Ecto neural progenitor cell (in vitro differentiated cells): ENCODE measurements around the gene CERS2.
A peak's percentile ranks its signal among the peaks of the same experiment; 100 is the strongest.

Source experiments
- DNase-seq: peaks from one replicate; pipeline ENCODE4 v3.0.0-alpha.2; 2018; ENCODE audit warnings: low spot score

Gene CERS2

DNA sequence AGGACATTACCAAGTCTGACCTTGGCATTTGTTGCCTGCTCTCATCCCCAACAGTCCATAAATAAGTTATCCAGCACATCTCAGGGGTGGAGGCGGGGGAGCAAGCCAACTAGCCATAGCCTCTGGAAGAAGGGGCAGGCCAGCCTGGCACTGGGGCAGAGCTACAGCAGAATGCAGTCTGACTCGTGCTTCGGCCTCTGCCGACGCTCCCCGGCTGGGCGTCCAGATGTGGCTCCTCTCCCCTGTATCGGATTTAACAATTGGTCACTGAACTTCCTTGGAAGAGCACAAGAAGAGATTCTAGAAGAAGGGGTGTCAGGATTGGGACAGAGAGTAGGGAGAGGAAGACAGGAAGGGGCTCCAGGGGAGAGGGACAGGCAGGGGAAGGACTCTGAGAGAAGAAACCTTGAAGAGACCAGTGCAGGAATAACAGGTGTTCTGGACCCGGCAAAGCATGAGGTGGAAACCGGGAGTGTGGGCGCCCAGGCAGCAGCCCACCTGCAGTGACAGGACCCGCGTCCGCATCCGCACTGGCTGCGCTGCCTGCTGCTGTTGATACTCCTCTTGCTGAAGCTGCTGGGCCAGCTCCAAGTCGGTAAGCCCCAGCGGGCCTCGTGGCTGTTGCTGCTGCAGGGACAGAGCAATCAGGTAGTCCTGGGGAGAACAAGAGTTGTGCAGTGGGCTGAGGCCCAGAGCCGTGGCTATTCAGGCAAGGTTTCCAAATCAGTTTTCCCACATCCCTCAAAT lies 22.7 kb upstream of the CERS2 start:
- no peak for DNase-seq

DNA sequence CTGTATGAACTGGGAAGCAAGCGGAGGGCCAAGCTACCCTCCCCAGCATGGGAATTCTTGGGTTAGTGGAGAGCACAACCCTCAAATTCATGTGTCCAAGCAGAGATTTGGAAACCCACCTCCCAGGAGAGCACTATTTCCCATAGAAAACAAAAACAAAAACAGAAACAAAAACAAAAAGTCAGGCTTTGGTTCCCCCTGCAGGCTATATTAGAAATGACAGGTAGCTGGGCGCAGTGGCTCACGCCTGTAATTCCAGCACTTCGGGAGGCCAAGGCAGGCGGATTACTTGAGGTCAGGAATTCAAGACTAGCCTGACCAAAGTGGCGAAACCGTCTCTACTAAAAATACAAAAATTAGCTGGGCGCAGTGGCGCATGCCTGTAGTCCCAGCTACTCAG lies 21.3 kb upstream of the CERS2 start:
- DNase-seq, result peak; percentile 71

DNA sequence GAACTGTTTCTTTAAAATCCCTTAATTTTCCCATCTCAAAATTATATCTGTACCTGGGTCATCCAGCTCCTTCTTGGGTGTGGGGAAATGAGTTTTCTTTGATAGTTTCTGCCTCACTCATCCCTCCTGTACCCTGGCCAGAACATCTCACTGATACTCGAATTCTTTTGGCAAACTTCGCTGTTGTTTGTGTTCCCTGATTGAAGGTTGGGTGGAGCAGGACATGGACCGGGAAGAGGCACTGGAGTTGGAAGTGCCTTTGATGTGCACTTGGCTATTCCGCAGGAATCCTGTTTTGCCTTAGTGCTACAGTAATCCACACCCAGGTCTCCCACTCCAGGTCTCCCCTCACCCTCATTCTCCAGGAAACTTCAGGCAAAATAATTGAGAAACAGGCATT lies 20.8 kb upstream of the CERS2 start:
- no peak for DNase-seq

DNA sequence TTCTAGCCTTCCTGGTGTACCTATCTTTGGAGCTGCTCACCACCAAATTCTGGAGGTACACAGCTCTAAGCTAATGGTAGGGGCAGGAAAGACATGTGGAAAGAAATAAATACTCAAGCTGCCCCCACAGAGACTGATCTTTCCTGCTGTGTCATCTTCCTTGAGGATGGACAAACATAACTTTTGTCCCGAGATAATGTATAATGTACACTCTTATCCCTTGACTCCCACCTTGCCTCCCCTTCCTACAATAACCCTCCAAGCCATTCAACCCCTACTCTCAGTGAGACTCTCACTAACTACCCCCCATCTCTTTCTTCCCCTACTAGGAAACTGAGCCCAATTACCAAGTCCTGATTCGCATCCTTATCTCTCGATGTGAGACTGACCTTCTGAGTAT lies 19.6 kb upstream of the CERS2 start:
- DNase-seq, result no peak

DNA sequence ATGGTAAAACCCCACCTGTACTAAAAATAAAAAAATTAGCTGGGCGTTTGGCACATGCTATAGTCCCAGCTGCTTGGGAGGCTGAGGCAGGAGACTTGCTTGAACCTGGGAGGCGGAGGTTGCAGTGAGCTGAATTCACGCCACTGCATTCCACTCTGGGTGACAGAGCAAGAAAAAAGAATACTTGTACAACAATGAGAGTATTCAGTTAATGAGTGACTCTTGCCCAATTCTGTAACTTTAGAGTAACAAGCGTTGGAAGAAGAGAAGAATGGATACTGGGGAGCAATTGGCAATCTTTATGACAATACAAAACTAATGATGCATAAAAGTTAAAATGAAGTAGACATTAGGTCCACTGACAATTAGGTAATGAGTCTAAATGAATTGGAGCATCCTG lies 18.0 kb upstream of the CERS2 start:
- DNase-seq, result no peak

DNA sequence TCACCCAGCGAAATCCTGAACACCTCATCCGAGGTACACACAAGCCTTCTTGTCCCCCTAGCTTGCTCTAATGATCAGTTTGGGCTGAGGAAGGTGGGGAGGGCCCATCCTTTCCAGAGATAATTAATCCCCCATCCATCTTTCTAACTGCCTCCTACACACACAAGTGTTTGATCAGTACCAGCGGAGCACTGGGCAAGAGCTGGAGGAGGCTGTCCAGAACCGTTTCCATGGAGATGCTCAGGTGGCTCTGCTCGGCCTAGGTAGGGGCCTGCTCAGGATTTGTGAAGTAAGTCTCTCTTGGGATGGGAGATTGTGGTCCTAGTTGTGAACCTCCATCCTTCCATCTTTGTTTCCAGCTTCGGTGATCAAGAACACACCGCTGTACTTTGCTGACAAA lies 13.3 kb upstream of the CERS2 start:
- no peak for DNase-seq

DNA sequence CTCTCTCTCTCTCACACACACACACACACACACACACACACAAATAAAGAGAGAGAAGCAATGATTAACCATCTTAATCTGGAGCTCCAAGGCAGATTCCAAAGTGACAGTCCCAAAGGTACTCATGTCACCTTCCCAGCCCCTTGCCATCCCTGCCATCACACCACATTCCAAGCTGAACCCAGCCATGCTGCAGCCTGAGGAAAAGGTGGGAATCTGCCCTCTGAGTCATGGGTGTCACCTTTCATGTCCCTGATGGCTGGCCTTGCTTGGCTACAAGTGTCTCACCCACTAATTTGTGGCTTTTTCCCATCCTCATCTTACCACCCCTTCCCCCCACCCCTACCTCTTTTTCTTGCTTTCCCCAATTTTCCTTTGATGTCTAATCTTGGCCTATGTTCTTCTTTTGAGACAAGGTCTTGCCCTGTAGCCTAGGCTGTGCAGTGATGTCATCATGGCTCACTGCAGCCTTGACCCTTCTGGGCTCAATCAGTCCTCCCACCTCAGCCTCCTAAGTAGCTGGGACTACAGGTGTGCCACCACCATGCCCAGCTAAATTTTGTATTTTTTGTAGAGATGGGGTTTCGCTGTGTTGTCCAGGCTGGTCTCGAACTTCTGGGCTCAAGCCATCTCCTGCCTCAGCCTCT lies 10.7 kb upstream of the CERS2 start:
- DNase-seq, result no peak

DNA sequence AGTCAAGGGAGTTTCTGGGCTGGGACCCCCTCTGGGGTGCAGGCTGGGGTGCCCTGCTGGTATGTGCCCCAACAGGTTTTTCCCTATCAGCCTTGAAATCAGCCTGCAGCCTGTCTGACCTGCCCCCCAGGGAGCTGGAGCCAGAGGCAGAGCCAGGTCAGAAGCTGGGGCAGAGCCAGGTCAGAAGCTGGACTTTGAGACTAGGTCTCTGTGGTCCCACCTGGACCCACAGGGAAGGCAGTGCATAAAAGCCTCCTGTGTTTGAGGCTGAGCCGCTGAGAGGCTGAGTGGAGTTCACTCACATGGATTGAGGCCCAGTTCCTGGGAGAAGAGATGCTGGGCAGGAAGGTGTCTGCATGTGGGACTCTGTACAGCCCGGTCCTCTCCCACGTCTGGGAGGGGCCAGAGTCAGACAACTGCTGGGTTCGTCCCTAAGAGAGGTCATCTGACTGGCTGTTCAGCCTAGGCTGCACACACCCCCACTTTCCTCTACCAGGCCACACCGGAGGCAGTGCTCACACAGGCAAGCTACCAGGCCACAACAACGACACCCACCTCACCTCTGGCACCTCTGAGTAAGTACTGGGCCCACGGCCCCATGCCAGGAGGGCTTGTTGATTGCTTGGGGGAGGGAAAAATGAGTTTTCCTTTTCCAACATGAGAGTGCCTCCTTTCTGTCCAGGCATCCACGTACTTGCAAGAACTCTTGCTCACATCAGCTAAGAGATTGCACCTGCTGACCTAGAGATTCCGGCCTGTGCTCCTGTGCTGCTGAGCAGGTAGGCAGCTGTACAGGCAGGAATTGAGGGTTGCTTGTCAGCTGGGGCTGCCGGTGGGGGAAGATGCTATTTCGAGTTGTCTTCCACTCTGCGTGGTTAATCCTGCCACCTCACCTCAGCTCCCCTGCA lies 7.4 kb upstream of the CERS2 start, which contains the start of gene ANXA9:
TSS of gene ANXA9 (plus strand) at position 488 of the 908 bp plus-strand sequence. CDS start 814 bp downstream, outside the sequence.
- no peak for DNase-seq

DNA sequence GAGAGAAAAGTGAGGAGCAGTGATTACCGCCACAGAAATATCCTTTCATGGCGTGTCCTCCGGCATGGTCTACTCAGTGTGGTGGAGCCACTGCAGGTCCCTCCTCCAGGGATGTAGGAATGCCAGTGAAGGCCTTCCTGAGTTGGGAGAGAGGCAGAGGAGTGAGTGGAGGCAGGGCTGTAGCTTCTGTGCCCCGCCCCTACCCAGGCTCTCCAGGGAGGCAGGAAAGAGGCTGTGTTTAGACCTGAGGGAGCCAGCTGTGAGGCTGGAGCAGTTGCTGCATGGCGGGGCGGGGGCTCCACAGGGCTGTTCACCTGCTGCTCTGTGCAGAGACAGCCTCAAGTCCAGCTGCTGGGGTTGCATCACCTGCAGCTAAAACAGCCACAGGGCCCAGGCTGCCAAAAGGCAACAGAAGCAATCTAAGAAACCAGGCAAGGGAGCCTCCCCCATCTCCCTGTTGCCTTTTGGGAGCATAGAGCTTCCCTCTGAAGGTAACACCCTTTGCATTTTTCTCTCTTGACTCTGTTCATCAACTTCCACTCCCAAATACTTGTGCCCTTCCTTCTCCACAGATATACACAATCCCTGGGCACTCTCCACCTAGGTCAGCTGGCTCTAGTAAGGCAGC lies 6.7 kb upstream of the CERS2 start:
- DNase-seq, result peak; percentile 73

DNA sequence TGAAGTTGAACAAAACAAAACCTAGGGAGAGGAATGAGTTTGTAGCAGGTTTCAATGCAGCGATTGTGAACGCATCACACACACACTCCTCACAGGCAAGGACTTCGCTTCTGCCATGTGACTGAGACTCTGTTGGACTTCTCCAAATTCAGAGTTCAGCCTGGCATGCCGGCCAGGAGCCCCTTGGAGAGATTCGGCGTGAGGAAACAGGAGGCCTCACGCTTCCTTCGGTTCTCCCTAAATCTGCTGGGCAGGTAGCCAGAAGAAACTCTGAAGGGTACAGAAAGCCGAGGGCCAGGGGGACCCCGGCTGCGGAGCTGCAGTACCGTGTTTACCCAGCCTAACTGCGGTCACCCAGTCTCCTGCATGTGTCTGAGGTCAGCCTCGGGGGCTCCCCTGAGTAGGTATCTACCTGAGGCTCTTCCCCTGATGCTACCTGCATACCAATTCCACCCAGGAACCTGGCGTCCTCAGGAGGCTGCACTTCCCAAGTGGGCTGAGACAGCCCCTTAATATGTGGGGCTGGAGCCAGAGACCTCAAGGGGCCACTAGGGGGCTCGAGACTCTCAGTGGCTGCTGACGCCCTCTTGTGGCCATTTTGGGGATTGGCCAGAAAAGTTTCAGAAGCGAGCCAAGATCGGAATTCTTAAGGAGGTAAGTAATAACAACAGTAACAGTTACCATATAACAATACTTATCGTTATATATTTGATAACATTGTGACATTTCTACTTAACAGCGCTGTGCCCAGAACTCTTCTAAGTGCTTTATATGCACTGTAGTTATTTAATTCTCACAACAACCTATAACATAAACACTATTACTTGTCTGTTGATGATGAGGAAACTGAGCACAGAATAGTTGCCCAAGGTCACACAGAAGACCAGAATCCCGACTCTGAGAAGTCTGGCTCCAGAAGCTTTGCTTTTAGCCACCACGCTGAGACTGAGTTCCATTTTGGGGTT lies 4.7 kb upstream of the CERS2 start:
- peak; percentile 90 for DNase-seq

DNA sequence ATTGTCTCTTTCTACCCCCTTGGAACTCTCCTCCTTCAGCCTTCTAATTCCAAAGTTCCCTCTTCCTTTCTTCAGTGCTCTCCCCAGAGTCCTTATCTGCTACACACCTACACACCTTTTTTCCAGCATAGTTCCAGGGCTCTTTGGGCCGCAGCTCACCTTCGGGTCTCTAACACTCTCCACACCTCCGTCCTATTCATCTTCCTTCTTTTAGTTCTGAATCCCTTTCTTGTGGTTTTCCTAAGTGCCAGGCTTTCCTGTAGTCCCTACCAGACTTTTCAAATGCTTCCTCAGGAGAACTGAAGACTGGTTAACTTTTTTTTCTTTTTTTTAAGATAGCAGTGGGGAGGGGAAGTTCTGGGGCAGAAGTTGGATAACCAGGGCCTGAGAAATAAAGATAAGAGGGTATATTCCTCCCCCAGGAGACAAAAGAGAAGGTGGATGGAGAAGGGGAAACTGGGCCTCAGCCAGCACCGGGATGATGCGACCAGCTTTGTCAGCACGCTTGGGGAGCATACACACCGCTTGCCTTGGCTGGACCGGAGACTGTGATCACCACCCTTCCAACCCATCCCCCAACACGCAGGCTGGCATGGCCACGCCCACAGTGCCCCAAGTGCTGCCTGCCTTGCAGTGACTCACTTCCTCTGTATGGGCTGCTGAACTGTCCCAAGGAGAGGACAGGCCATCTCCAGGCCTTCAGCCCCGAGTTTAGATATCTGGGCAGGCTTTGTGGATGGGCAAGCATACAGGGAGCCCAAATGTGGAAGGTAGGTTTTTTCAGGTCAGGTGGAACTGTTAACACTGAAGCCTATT lies 2.5 kb upstream of the CERS2 start:
- no peak for DNase-seq

DNA sequence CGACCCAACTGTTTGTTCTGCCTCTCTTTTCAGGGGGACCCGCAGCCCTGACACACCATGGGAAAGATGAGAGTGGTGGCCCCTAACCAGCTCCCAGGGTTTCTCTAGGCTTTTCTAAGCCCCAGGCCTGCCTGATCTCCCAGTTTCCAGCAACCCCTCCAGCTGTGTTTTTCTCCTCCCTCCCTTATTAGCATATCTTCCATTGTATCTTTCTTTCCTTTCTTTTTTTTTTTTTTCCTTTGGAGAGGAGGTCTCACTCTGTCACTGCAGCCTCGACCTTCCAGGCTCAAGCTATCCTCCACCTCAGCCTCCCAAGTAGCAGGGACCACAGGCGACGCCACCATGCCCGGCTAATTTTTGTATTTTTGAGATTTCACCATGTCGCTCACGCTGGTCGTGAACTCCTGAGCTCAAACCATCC lies 1.8 kb upstream of the CERS2 start:
- no peak for DNase-seq

DNA sequence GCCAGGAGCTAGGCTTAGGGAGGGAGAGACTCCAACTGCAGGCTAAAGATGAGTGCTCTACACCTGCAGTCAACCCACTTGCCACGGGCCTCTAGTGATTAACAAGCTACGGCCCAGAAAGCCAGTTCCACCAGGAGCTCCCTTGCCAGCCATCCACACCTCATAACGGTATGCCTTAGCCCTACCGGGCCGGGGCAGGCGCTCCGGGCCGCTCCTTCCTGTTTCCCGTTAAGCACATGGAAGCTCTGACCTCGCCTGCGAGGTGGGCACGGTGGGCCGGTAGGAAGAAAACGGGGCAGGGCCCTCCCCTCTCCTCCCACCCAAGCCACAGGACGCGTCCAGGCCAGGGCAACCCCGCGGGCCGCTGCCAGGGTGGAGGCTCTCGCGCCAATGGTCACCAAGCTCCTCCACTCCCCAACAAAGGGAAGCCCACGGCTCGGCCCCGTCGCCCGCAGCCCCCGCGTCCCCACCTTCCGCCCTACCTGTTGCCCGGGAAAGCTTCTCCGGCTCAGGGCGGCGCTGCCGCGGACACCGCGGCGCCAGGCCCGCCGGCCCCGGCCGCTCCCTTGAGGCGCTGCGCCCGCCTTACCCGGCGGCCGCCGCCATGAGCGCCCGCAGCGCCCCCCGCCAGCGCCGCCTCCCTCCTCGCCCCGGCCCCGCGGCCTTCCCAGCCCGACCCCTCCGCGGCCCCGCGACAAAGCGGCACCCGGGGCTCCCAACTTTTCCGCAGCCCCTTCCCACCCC lies 627 bp downstream of the CERS2 start:
- DNase-seq, result peak; percentile 72

DNA sequence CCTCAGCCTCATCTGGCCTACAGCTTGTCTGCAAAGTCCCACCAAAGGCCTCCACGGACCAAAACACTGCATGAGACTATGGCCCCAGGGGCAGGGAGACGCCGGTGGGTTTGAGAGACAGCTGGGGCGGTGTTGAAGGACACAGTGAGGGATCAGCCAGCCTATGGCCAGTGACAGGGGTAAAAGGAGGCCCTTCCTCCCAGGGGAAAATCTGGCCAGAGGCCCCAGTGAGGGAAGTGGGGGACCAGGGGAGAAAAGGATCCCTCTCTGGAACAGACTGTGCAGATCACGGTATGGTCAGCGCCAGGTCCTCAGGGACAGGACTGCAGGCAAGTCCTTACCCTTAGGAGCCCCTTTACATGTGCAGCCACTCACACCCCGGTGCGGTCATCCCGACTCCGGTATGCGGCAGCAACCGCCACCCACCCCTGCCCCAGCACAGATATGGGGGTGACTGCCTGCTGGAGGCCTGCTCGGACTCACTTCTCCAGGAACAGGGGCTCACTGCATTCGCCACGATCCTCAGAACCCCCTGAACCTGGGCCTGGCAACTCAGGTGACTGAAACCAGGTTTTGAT lies 1.3 kb downstream of the CERS2 start:
- DNase-seq, result peak; percentile 63

DNA sequence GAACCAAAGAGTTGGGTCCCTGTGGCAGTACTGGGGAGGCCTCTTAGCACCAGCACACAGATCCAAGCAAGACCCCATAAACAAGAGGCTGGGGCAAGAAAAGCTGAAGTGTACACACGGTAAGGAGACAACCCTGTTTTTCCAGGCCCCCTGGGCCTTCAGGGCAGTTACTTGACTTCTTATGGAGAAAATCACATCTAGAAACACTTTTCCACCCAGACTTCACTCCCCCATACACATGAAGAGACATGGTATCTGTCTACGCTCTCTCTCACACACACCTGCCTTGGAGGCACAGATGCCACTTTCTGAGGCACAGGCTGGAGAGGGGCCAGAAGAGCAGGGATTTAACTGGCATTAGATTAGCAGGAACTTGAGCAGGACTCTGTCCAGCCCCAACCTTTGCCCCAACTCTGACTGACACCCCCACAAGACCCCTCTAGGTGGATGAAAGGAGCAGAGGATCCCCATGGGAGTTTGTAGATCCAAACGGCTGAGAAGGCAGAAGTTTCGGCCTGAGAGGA lies 2.2 kb downstream of the CERS2 start:
- DNase-seq, result no peak

DNA sequence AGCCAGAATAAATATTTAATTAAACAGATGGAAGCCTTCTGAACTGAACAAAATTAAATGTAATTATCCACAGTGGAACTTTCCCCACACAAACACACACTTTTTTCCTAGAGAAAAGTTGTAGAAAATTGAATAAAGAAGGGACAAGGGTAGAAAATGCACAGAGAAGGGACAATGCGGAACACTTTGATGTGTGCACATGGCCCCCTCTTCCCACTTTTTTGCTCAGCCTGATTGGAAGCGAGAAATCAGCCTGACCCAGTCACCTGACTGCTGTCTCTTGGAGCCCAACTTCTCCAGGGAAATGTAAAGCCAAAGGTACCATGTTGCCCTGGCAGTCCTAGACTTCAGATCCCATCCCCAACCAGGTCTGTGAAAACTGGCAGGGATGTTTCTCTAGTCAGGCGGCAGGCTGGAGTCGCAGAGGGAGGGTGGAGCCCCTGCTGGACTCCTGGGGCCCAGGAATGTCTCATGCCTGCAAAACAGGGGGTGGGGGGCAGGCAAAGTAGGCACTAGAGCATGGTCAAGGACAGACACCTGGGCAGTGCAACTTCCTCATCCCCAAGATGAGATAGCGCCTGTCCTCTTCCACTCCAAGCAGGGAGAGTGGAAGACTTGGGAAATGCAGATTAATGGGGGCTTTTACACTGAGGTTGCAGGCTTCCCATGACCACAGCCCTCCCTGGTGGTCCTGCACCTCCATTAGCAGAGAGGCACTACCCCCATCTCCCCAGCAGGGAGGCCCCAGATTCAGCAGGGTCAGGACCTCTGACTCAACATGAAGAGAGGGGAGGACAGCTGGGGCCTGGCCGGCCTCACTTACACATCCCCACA lies 2.8 kb downstream of the CERS2 start:
- peak; percentile 68 for DNase-seq

DNA sequence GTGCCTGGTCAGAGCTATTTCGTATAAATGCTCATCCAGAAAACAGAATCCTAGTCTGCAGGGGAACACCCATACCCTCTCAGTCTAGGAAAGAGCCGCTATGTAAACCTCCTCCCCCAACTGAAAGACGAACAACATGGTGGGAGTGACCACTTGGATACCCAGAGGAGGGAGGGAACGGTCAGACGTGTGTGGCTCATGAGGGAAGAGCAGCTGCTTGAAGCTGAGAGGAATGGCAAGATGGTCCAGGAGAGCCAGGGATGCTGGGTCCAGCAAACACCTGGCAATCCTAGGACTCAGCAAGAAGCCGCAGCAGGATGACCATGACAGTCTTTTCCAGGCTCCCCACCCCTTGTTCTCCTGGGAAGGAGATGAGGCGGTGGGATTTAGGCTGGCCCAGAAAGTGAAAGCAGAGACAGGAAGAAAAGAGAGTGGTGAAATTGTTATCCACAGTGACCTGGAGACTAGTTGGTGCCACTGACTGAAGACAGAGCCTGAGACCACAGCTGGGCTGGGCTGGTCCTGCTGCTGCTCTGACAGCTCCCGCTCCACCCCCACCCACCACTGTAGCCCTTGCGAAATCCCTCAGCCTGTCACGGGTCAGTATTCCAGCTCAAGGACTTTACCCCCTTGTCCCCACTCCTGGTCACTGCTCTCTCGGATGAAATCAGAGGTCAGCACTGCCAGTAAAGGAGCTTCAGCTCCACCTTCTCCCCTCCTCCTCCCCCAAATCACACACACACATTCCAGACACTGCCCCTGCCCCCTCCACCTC lies 3.6 kb downstream of the CERS2 start:
- peak; percentile 62 for DNase-seq
